CD4-positive, alpha-beta T cell (primary cell): ENCODE results near the gene CCM2L. TPM values are rescaled to one million over a fixed set of nuclear protein-coding genes. Genes with fewer than 3 reads are reported as not detected.

Experiments used
- ATAC-seq: fragments of 200-7000 bp; cut with Tn5 transposase; one replicate; pipeline ENCODE4 v1.10.0; 2022; ENCODE audit warnings: mild to moderate bottlenecking; ENCODE audit not compliant: poor library complexity
- CTCF ChIA-PET: fragments of 350-600 bp; sonication (Branson Sonifier 250); formaldehyde crosslinking; loops from one replicate; lab custom pipeline; 2021; ENCODE audit warnings: antibody characterized with exemption, inconsistent platforms; lab: Charles Lee
- POLR2A ChIA-PET: fragments of 350-600 bp; sonication (Branson Sonifier 250); formaldehyde crosslinking; loops from one replicate; lab custom pipeline; 2021; ENCODE audit warnings: antibody characterized with exemption, inconsistent platforms; lab: Charles Lee
- DNase-seq, 14 experiments: peaks; one replicate each; pipeline ENCODE4 v3.0.0-alpha.2; 2013 to 2020; ENCODE audit warnings: mixed read lengths in 2 of 14
- H3K27ac ChIP-seq, 2 donors: one replicate each; pipeline versions ENCODE4 v1.5.1 to v1.7.0; 2013; ENCODE audit warnings: low read length in 2 of 2, low read depth in 1 of 2, mild to moderate bottlenecking in 1 of 2
- H3K27me3 ChIP-seq, 2 experiments: 1 replicate in 1 of 2; 2 replicates in 1 of 2; pipeline versions ENCODE4 v1.6.1 to v1.7.0; 2013; ENCODE audit warnings: low read length in 2 of 2, control low read depth in 1 of 2, mild to moderate bottlenecking in 1 of 2, moderate library complexity in 1 of 2; ENCODE audit not compliant: insufficient read depth in 2 of 2, control insufficient read depth in 1 of 2
- H3K36me3 ChIP-seq: one replicate; pipeline ENCODE4 v1.6.1; 2013; ENCODE audit warnings: low read length, control low read depth; ENCODE audit not compliant: insufficient read depth
- H3K4me1 ChIP-seq: one replicate; pipeline ENCODE4 v1.6.1; 2013; ENCODE audit warnings: low read length, control low read depth; ENCODE audit not compliant: insufficient read depth
- H3K4me3 ChIP-seq: one replicate; pipeline ENCODE4 v1.5.1; 2013; ENCODE audit warnings: mild to moderate bottlenecking, low read length, moderate library complexity
- H3K9me3 ChIP-seq, 2 experiments: 1 replicate in 1 of 2; 2 replicates in 1 of 2; pipeline versions ENCODE4 v1.6.1 to v1.7.0; 2013; ENCODE audit warnings: low read length in 2 of 2, mild to moderate bottlenecking in 2 of 2, control low read depth in 1 of 2, moderate library complexity in 1 of 2; ENCODE audit not compliant: control insufficient read depth in 1 of 2, insufficient read depth in 1 of 2
- H3K27ac Mint-ChIP-seq: one replicate; pipeline ENCODE4 v1.8.0; 2020; ENCODE audit warnings: mixed read lengths
- H3K27me3 Mint-ChIP-seq: one replicate; pipeline ENCODE4 v1.8.0; 2021; ENCODE audit warnings: mixed read lengths
- H3K36me3 Mint-ChIP-seq: one replicate; pipeline ENCODE4 v1.8.0; 2021; ENCODE audit warnings: low read depth, mixed read lengths
- H3K4me1 Mint-ChIP-seq: one replicate; pipeline ENCODE4 v1.8.0; 2021; ENCODE audit warnings: low read depth, mixed read lengths
- H3K4me3 Mint-ChIP-seq: one replicate; pipeline ENCODE4 v1.8.0; 2020; ENCODE audit warnings: mild to moderate bottlenecking, mixed read lengths
- H3K9me3 Mint-ChIP-seq: one replicate; pipeline ENCODE4 v1.8.0; 2020; ENCODE audit warnings: mixed read lengths
- CTCF ChIP-seq: fragments of 200-600 bp; IDR thresholded peaks from one replicate; pipeline ENCODE4 v1.8.0; 2022; ENCODE audit warnings: antibody characterized with exemption, mild to moderate bottlenecking
- intact Hi-C, 2 experiments: fragments of 100-400 bp; cut with DNase I in 1 of 2; cut with micrococcal nuclease in 1 of 2; formaldehyde crosslinking; loops; one replicate each; pipeline versions ENCODE4 v1.15.1 to v1.9.0; 2023 to 2025; cut with DNase I, micrococcal nuclease
- total RNA-seq, 174 experiments: library from RNA in 2 of 174; stranded (reverse) in 2 of 174; gene quantifications; one replicate each; pipeline ENCODE4 v1.2.3 and lab custom pipeline; 2021 to 2026

The CCM2L gene
- total RNA-seq, 2 experiments from 2014 or later, result not detected

DNA sequence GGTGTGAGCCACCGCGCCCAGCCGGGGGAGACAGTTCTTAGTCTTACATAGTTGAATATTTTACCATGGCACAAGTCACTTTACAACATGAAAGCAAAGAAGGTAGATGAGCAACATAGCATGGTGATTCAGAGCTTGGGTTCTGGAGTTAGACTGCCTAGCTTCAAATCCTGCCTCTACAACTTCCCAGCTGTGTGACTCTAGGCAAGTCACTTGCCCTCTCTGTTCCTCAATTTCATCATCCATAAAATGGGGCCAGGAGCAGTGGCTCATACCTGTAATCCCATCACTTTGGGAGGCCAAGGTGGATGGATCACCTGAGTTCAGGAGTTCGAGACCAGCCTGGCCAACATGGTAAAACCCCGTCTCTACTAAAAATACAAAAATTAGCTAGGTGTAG lies 68.1 kb downstream of the CCM2L start:
- H3K36me3 ChIP-seq, result no peaks in the 10 kb centered on the region
- H3K4me1 ChIP-seq, result no peaks in the 10 kb centered on the region
- TF ChIP-seq CTCF, result no peak
- Mint-ChIP-seq H3K27ac (no peak overlapping the region), H3K4me1 (no peaks in the 10 kb centered on the region), H3K36me3 (no peaks in the 10 kb centered on the region), H3K4me3 (no peak overlapping the region), H3K27me3 (peaks cover 28% of the 10 kb centered on the region), H3K9me3 (no peaks in the 10 kb centered on the region)
- ChIA-PET CTCF (no interaction called here), POLR2A (no interaction called here)
- H3K9me3 ChIP-seq, result no peaks in the 10 kb centered on the region
- no peak for ATAC-seq
- H3K4me3 ChIP-seq, result no peak overlapping the region
- H3K27me3 ChIP-seq, result peaks cover 0 to 5% of the 10 kb centered on the region in 2 experiments
- intact Hi-C loops, result no loop called here
- no peak for DNase-seq
- no peak overlapping the region for H3K27ac ChIP-seq

DNA sequence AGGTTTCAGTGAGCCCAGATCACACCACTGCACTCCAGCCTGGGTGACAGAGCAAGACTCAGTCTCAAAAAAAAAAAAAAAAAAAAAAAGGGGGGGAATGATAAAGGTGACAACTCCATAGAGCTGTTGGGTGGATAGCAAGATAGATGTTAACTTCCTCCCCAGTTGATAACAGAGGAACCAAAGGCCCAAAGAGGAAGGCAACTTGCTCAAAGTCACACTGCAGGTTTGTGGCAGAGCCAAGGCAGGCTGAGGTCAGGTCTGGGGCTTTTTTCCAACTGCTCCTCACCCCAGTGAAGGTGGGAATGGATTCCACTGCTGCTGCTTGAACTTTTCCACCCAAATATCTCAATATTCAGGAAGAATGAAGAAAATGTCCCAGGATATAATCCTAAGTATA lies 68.6 kb downstream of the CCM2L start:
- Mint-ChIP-seq H3K9me3 (no peaks in the 10 kb centered on the region), H3K27me3 (peaks cover 31% of the 10 kb centered on the region), H3K27ac (no peak overlapping the region), H3K4me1 (no peaks in the 10 kb centered on the region), H3K36me3 (no peaks in the 10 kb centered on the region), H3K4me3 (no peak overlapping the region)
- DNase-seq, result no peak
- Histone ChIP-seq H3K27ac (no peak overlapping the region), H3K27me3 (peaks cover 0 to 6% of the 10 kb centered on the region in 2 experiments), H3K9me3 (no peaks in the 10 kb centered on the region), H3K4me1 (no peaks in the 10 kb centered on the region), H3K36me3 (no peaks in the 10 kb centered on the region), H3K4me3 (no peak overlapping the region)
- intact Hi-C loops, result no loop called here
- ChIA-PET POLR2A (no interaction called here), CTCF (no interaction called here)
- TF ChIP-seq CTCF, result no peak
- no peak for ATAC-seq

- H3K27me3 Mint-ChIP-seq, result peaks cover 31% of the 10 kb centered on the region
- POLR2A ChIA-PET, result no interaction called here
Measured at GRCh38 chr20:32079655-32080109, 69.4 kb downstream of the CCM2L start.

More at GRCh38 chr20:32079655-32080109, 69.4 kb downstream of the CCM2L start:
- Histone ChIP-seq H3K27me3 (peaks cover 0 to 7% of the 10 kb centered on the region in 2 experiments), H3K4me3 (no peak overlapping the region), H3K9me3 (no peaks in the 10 kb centered on the region), H3K36me3 (no peaks in the 10 kb centered on the region), H3K4me1 (no peaks in the 10 kb centered on the region), H3K27ac (no peak overlapping the region)
- no peak overlapping the region for H3K27ac Mint-ChIP-seq
- no peaks in the 10 kb centered on the region for H3K36me3 Mint-ChIP-seq
- intact Hi-C loops, result no loop called here
- DNase-seq (no peak), ATAC-seq (no peak)
- no peak for TF ChIP-seq CTCF
- no peaks in the 10 kb centered on the region for H3K4me1 Mint-ChIP-seq
- H3K9me3 Mint-ChIP-seq, result no peaks in the 10 kb centered on the region
- H3K4me3 Mint-ChIP-seq, result no peak overlapping the region
- CTCF ChIA-PET, result no interaction called here
